Measurements from ENCODE around the gene RAB31. TPM values are rescaled to one million over a fixed set of nuclear protein-coding genes. Genes with fewer than 3 reads are reported as not detected.

Gene RAB31
- total RNA-seq, 1 donor from 2014 or later = 19.7 TPM

DNA sequence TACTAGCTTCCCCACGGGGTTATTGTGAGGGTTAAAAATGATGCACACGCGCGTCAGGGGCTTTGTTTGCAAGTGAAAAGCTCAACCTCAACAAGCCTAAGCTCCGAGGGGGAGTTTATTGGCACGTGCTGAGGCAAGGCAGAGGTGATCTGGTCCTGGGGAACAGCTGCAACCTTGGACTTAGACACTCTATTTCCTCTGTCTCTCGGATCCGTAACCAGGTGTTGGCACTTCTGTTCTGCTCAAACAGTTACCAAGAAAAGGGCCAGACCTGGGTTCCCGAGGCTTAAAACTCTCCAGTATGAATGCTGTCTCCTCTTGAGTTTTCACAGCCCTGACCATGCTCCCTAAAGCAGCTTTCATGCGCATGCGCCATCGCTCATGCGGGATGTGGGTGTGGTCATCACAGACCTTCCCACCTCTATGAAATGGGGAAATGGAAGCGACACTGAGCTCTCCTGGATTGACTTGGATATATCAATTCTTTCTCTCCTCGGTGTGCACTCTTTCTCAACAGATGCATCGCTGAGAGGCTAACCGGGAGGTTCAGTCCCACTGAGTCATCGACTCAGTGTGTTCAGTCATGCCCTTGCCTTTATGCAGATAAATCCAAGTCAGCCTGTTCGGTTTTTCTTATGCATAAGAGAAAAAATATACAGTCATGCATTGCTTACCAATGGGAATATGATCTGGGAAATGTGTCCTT is 19.9 kb upstream of the RAB31 start:
- Mint-ChIP-seq H3K4me3 (no peak overlapping the region), H3K36me3 (no peaks in the 10 kb centered on the region), H3K4me1 (ENCODE audit: unreplicated experiment) (peaks cover 7% of the 10 kb centered on the region), H3K27me3 (no peaks in the 10 kb centered on the region), H3K9me3 (no peaks in the 10 kb centered on the region), H3K27ac (no peak overlapping the region)
- TF ChIP-seq, protein P1, sequence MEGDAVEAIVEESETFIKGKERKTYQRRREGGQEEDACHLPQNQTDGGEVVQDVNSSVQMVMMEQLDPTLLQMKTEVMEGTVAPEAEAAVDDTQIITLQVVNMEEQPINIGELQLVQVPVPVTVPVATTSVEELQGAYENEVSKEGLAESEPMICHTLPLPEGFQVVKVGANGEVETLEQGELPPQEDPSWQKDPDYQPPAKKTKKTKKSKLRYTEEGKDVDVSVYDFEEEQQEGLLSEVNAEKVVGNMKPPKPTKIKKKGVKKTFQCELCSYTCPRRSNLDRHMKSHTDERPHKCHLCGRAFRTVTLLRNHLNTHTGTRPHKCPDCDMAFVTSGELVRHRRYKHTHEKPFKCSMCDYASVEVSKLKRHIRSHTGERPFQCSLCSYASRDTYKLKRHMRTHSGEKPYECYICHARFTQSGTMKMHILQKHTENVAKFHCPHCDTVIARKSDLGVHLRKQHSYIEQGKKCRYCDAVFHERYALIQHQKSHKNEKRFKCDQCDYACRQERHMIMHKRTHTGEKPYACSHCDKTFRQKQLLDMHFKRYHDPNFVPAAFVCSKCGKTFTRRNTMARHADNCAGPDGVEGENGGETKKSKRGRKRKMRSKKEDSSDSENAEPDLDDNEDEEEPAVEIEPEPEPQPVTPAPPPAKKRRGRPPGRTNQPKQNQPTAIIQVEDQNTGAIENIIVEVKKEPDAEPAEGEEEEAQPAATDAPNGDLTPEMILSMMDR (conservative IDR thresholded peaks at IDR 0.05) = no peak
- DNase-seq (ENCODE audit: extremely low spot score, unreplicated experiment) = no peak

- no peak overlapping the region for H3K4me3 Mint-ChIP-seq
- TF ChIP-seq, protein P1 (conservative IDR thresholded peaks at IDR 0.05) = no peak
- no peaks in the 10 kb centered on the region for H3K9me3 Mint-ChIP-seq
- H3K27ac Mint-ChIP-seq = no peak overlapping the region
- no peaks in the 10 kb centered on the region for H3K36me3 Mint-ChIP-seq
- H3K4me1 Mint-ChIP-seq (ENCODE audit: unreplicated experiment) = peaks cover 7% of the 10 kb centered on the region
- DNase-seq (ENCODE audit: extremely low spot score, unreplicated experiment) = no peak
- H3K27me3 Mint-ChIP-seq = no peaks in the 10 kb centered on the region
Measured at GRCh38 chr18:9689253-9689652, 18.8 kb upstream of the RAB31 start.

GRCh38 chr18:9690418-9691188 is 17.5 kb upstream of the RAB31 start:
- TF ChIP-seq, protein P1 (conservative IDR thresholded peaks at IDR 0.05) = no peak
- Mint-ChIP-seq H3K36me3 (no peaks in the 10 kb centered on the region), H3K27me3 (no peaks in the 10 kb centered on the region), H3K4me3 (no peak overlapping the region), H3K27ac (no peak overlapping the region), H3K9me3 (no peaks in the 10 kb centered on the region), H3K4me1 (ENCODE audit: unreplicated experiment) (peaks cover 11% of the 10 kb centered on the region)
- no peak for DNase-seq (ENCODE audit: extremely low spot score, unreplicated experiment)

GRCh38 chr18:9691235-9691634 is 16.9 kb upstream of the RAB31 start:
- Mint-ChIP-seq H3K9me3 (no peaks in the 10 kb centered on the region), H3K4me3 (no peak overlapping the region), H3K27ac (no peak overlapping the region), H3K4me1 (ENCODE audit: unreplicated experiment) (peaks cover 11% of the 10 kb centered on the region), H3K36me3 (no peaks in the 10 kb centered on the region), H3K27me3 (no peaks in the 10 kb centered on the region)
- TF ChIP-seq, protein P1 (conservative IDR thresholded peaks at IDR 0.05) = no peak
- DNase-seq (ENCODE audit: extremely low spot score, unreplicated experiment) = no peak

- DNase-seq (ENCODE audit: extremely low spot score, unreplicated experiment) = peak; percentile 44
- H3K4me3 Mint-ChIP-seq = no peak overlapping the region
- no peaks in the 10 kb centered on the region for H3K9me3 Mint-ChIP-seq
- H3K27me3 Mint-ChIP-seq = peaks cover 4% of the 10 kb centered on the region
- H3K36me3 Mint-ChIP-seq = no peaks in the 10 kb centered on the region
- TF ChIP-seq, protein P1 (conservative IDR thresholded peaks at IDR 0.05) = no peak
- H3K27ac Mint-ChIP-seq = no peak overlapping the region
- H3K4me1 Mint-ChIP-seq (ENCODE audit: unreplicated experiment) = peaks cover 11% of the 10 kb centered on the region
Measured at GRCh38 chr18:9694174-9694573, 13.9 kb upstream of the RAB31 start.

Measured in type B pancreatic cell (in vitro differentiated cells).